ENCODE data around the gene DNAL1.

DNAL1 gene

DNA sequence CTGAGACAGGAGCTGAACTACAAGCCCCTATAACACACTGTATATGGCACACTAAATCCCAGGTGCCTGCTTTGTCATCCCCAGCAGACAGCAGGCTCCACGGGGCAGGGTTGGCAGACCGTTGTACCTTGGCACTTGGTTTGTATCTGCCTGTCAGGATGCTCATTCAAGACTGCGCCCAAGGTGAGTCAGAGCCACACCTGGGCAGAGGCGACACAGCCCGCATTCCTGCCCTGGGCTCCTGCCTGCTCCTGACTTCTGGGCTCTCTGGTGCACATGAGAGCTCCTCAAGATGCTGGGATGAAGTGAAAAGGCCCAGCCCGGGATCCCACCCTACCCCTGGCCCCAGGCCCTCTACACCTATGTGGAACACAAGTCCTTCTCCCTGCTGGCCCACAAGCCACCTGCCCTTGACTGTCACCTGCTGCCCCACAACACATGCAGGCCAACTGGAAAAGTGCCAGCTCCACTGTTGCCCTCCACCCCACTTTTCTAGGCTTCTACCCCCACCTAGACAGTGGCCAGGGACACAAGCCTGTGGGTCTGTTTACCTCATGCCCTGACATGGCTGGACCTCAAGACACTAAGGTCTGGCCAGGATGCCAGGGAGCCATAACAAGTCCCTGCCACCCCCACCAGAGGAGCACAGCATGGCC is 100.2 kb downstream of the DNAL1 start:
- no peak for DNase-seq

DNA sequence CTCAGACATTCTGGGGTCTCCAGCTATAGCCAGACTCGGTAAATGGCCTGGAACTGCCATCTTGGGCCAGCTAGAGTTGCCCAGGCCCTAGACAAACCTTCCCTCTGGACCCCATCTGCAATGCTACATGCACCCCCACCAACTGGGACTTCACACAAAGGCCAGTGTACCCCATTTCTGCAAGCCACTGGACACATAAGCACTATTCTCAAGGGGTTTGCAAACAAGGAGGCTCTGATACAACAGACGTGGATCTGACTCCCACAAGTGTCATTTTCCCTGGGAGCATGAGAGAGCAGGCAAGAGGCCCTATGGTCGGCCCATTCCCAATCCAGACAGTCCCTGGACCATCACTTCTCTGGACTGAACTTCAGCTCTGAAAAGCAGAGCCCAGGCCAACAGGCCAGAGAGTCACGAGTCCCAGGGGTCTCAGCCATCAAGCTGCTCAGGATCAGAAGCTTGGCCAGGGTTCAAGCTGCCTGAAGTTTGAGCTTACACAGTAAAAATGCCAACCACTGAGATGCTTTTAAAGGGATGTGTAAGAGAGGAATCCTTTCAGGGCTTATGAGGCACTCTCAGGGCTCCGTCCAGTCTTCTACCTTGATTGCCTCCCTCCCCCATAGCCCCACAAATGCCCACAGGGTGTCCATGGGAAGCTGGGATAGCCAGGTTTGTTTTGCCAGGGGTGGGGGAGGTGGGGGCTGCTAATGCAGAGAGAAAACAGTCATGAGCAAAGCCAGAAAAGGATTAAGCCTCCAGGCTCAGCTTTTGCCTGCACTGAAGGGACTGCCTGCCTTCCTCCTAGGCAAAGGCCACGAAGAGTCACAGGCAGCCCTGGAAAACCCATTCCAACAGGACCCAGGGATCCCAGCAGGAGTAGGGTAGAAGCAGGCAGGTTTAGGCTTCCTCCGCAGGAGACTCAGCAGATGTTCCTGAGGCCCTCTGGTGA is 101.1 kb downstream of the DNAL1 start:
- no peak for DNase-seq

DNA sequence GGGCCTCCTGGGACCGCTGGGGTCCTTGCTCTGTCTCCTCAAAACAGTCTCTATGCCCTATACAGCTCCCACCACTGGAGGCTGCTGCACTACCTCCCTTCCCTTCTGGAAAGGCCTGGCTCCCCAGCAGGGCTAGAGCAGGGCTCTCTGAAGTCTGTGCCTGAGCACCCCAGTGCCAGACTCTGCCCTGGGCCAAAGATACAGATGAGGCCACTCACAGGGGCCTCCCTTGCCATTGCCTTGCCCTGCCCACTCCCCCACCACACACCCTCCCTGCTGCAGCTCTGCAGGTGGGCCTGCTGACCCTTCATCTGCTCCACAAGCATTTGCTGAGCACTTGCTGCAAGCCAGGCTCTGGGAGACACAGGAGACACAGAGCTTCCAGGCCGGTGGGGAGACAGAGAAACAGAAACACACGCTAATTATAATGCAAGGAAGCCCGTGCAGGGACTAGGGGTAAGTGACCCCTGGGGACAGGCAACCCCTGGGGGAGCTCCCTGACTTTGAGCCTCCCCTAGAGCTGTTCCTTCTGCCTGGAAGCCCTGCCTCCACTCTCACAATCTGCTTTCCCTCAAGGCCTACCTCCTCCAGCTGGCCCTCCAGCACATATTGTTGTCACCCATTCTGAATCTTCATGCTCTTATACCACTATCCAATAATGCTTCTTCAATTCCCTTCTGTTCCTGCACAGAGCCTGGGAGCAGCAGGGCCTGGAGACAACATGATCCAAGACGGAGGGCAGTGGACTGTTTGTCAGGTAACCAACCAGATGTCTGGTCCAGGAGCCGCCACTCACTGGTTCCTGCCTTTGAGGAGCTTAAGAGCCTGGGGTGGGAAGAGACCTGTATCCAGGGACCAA is 102.0 kb downstream of the DNAL1 start:
- peak; percentile 86 to 93 for DNase-seq

DNA sequence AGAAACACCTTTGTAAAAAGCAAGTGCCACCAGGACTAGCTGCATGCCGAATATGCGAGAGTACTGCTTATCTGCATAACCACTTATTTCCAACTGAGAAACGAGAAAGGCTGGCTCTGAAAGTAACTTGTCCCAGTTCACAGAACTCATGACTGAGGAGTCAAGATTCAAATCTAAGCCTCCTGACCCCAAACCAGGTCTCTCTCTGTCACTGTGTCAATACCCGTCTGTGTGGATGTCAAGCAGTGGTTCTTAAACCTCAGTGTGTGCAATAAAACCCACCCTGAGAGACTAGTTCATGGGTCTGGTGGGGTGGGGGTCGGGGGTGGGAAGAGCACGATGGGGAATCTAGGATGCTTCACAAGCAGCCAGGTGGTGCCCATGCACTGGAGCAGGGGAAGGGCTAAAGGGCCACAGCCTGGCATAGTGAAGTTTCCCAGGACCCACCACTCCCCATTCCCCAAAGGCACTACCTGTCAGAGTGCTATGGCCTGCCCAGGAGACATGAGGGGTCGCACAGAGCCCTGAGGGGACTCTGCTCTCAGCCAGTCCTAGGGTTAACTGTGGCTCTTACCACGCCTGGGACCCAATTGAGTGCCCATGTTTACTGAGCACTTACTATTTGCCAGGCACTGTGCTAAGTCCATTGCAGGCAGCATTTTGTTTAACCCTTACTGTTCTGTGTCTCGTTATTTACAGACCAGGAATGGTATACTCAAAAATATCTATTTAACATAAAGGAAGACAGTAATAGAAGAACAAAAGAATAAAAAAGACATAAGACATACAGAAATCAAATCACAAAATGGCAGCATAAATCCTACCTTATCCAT is 102.8 kb downstream of the DNAL1 start:
- DNase-seq = no peak

DNA sequence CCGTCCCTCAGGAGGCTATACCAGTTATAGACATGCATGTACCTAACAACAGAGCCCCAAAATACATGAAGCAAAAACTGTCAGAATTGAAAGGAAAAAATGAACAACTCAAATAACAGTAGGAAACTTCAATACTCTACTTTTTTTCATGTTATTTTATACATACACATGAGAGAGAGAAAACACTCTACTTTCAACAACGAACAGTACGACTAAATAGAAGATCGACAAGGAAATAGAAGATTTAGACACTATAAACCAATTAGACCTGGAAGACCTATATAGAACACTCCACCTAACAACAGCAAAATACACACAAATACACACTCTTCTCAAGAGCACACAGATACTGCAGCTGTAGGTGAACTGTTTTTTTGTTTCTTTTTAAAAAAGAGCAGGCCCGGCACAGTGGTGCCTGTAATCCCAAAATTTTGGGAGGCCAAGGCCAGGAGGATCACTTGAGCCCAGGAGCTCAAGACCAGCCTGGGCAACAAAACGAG is 104.1 kb downstream of the DNAL1 start:
- DNase-seq = no peak

DNA sequence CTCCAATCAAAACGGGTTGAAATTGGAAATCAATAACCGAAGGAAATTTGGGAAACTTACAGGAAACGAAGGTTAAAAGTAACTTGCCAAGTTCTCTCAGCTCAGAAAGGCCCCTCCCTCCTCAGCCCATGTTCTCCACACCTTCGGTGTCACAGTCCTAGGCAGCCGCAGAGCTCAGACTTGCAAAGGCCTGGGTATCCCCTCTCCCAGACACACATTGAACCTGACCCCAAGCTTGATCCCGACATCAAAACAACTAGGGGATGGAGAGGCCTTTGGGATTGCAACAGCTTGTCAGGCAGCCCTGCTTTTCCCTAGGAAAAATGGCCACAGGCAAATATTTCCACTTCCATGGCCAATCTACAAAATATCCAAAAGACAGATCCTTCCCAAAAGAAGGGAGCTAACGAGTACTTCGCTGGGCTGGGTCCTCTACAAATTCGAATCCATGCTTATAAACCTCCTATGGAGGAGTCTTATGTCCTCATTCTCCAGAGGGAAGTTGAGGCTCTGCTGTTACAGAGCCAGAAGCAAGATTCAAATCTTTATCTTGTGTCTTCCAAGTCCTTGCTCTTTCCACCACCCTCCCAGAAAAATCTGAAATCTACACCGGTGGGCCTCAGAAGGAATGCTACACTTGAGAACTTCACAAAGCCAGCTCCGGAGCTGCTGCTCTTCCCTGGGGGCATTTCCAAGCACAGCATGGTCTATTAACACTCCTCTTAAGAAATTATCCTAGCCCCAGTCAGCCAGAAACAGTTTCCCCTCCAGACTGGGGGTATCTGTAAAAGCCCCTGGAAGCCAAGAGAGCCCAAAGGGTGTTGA is 105.1 kb downstream of the DNAL1 start:
- DNase-seq = no peak

DNA sequence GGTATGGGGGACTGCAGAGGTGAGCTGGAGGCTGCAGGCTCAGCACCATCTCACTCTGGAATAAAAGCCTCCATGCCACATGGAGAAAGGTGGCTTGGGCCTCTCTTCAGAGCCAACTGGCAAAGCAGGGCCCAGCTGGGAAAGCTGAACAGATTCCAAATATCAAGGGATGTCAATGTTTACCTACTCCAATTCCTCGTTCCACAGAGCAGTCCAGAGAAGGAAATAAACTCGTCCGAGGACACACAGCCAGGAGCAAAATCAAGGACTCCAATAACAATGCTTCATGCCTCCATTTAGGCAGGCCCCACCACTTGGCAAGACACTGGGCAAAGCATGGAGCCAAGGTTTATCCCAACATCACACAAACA is 105.7 kb downstream of the DNAL1 start:
- no peak for DNase-seq

DNA sequence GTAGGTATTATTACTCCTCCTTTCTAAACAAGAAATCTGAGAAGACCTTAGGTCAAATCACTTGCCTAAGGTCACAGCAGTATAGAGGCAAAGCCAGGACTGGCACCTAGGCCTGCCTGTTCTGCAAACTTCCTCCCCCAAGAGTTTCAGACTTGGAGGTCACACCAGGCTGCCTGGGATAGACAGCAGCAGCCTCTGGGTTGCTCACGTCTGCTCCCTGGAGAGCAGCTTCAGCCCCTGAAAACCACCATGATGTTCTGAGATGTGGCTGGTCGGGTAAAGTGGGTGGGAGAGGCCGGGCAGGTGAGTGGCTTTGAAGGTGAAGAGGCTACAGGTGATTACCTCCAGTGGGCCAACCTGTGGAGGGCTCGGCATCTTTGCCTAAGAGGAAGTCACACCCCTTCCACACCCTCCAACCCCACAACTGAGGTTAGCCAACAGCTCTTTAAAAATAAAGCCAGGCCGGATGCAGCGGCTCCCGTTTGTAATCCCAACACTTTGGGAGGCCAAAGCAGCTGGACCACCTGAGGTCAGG is 106.4 kb downstream of the DNAL1 start:
- DNase-seq = no peak

DNA sequence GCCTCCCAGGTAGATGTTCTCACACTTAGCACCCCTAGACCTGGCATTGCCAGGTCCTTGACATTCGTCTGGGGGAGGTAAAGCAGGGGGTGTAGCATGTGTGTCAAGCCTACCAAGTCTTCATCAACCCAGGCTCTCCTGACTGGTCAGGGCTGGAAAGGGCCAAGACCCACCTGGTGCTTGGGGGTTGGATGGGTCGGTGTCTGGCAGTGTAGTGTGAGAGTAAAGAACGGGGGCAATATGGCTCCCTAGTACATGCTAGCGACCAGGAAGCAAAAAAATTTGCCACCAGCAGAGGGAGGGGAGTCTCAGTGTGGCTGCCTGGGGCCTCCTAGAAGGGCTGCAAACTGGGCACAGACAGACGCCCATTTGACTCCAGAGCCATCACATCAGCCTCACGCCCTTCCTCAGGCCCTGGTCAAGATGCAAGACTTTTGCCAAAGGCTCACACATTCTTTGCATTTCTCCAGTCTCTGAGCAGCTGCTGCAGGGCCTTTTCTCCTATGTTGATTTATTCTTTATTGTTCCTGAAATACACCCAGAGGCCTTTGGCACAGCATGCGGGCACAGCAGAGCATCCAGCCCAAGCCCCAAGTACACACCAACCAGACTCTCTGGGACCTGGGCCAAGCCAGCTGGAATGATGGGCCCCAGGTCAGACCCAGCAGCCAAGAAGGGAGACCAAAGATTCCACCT is 107.7 kb downstream of the DNAL1 start:
- peak in 1 of 2 experiments; percentile 18 for DNase-seq

Measured in NCI-H524 (cell line).